Raji (cell line): ENCODE data around the gene DAB2IP.

Experiments used
- POLR2A ChIP-seq: IDR thresholded peaks from 2 replicates; pipeline ENCODE4 v1.6.1; 2011; ENCODE audit warnings: low read depth, low read length, control low read depth; ENCODE audit not compliant: insufficient read depth

Gene DAB2IP

GRCh38 chr9:121650217-121651007 lies 1.0 kb upstream of the DAB2IP start:
- TF ChIP-seq POLR2A, result no peak

DNA sequence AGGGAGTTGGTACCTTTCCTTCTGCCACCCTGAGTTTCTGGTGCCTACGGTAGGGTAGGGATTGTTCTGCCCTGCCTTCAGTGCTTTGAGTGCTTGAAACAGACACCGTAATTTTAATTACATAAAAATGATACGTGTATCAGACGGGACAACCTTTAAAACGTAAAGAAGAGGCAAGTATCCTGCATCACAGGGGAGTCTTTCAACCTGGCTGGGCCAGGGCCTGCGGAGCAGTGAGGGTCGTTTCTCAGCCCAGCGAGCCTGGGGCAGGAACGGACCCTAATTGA lies 483 bp upstream of the DAB2IP start:
- no peak for TF ChIP-seq POLR2A

DNA sequence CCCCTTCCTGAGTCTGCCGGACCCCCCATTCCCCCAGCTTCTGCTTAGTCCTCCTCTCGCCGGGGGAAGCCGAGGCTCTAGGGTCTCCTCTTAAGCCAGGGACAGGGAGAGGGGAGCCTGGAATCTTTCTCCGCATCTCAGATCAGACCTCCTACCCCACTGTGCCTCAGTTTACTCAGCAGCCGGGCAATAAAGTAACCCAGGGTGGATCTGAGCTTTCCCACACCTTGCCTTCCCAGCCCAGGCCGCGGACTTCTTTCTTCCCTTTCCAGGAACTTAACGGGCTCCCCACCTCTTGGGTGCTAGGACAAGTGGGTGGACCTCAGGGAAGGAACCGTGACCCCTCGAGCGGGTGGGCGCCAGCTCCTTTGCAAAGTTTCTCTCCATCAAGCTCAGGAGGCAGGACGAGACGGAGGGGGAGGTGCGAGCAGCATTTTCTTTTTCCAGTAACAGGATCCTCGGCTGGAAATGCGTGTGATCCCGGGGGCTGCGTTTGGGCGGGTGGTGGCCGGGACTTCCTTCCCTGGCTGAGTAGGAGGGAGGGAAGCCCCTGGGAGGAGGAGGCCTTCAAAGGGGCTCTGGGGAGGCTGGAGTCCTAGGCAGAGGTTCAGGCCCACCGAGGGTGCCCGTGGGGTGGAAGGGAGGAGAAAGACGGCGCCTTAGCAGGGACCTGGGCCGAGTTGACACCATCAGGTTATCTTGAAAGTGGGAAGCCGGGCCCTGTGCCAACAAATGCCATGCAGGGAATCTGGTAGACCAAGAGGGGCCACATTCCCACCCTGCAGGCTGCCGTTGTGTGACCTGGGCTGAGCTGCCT lies 795 bp downstream of the DAB2IP start:
- no peak for TF ChIP-seq POLR2A

GRCh38 chr9:121652838-121653231 lies 1.4 kb downstream of the DAB2IP start:
- no peak for TF ChIP-seq POLR2A

GRCh38 chr9:121654499-121655140 lies 3.2 kb downstream of the DAB2IP start:
- no peak for TF ChIP-seq POLR2A

DNA sequence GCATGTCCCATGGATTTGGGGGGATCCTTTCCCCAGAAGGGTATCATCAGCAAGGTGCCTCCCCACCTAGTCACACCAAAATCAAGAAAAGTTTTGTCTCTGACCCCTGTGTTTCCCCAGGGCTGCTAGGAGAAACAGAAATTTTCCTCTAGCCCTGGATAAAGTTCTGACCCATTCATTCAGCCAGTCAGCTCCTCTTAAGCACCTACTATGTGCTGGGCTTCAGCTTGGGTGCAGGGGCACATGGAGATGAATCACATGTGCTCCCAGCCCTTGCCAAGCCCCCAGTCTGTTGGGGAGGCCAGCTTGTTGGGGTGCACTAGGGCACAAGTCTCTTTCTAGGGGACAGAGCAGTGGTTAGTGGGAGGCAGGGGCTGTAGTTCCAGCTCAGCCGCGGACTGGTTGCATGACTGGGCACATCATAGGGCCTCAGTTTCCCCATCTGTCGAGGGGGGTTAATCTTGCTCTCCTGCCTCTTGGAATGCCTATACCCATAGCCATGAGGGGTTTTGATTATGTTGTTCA lies 3.9 kb downstream of the DAB2IP start:
- no peak for TF ChIP-seq POLR2A

- no peak for TF ChIP-seq POLR2A
These were observed 5.6 kb downstream of the DAB2IP start for GRCh38 chr9:121656941-121657470.

DNA sequence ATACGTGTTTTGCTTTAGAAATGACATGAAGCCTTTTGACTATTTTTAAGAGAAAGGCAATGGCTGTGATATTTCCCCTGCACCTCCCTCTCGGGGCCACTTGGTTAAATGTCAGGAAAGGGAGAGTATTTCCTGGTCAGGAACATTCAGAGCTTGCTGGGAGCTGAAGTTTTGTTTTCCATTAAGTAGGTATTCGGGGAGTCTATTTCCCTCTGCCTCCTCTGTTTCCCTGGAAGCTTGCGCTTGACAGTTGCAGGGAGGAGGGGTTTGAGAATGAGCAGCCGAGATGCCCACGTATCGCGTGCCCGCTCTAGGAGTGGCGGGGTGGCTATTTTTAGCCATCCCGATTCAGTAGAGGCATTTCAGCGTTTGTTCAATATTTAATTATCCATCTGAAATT lies 6.7 kb downstream of the DAB2IP start:
- TF ChIP-seq POLR2A, result no peak

GRCh38 chr9:121658591-121658990 lies 7.2 kb downstream of the DAB2IP start:
- TF ChIP-seq POLR2A, result no peak

GRCh38 chr9:121660367-121660766 lies 8.9 kb downstream of the DAB2IP start:
- TF ChIP-seq POLR2A, result no peak

- TF ChIP-seq POLR2A, result no peak
These were observed 9.4 kb downstream of the DAB2IP start for GRCh38 chr9:121660876-121661275.

DNA sequence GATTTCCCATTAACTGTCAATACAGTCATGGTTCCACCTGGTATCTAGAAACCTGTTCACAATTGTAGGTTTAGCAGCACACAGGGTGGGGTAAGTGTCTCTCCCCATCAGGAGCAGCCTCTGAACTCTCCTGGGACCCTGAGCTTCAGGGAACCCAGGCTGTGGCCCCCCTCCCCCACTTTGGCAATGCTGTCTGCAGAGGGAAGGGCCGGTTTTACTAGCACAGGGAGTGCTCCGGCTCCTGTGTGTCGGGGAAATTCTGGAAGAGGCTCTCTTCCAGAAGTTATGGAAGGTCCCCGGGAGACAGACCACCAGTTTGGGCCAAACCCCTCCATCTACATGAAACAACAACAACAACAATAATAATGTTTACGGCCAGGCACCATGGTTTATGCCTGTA lies 9.9 kb downstream of the DAB2IP start:
- TF ChIP-seq POLR2A, result no peak

DNA sequence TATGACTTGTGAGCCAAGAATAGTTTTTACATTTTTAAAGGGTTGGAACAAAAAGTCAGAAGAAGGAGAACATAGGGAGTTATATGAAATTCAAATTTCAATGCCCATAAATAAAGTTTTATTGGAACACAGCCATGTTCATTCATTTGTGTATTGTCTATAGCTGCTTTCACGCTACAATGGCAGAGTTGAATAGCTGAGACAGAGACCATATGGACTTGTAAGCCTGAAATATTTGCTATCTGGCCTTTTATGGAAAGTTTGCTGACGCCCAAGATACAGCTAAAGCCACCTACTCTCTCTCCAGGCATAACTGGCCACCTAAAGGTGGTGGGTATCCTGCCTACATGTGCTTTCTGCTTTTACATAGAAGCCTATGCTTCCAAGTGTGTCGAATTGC lies 10.9 kb downstream of the DAB2IP start:
- no peak for TF ChIP-seq POLR2A

DNA sequence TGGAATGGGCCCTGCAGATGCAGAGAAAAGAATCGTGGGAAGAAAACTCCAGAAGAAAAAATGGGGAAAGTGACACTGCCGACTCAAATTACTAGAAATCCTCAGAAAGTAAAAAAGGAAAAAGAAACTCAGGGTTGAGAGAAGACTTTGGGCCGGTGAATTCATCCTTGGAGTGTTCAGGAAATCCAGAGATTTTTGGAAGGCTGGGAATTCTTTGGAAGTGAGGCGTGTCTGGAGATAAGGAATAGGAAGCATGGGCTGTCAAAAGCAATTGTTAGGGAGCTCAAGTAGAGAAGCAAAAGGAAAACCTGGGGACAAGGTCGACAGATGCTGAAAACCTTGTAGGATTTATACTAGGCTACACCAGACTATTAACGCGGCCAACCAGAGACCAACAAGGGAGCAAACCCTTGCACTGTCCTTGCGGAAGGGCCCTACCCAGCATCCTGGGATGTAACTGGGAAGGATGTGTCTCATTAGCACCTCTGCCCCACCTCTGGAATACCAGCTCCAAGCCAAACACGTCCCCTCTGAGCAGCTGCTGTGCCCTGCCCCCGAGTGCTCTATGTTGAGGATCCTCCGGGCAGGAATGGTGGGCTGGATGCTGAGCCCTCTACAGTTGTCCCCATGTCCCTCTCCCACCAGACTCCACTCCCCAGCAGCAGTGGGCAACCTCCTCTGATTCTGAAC lies 11.6 kb downstream of the DAB2IP start:
- no peak for TF ChIP-seq POLR2A

DNA sequence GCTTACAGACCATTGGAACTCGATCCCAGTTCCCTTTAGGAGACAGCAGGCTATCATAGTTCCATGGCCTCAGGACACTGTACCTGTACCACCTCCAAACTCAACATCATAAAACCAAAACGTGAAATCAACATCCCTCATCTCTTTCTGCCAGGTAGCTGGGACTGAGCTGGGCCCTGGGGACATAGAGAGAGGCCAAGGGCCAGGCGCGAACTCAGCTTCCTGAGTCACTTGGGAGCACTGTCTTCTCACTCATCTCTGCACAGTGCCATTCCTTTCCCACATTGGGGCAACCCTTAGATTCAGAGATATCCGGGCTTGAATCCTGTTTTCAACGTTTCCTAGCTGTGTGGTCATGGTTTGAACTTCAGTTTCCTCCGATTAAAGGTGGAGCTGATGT lies 12.2 kb downstream of the DAB2IP start:
- no peak for TF ChIP-seq POLR2A
